Brain microvascular endothelial cell (primary cell): ENCODE measurements around the gene TEKT3.

Source experiments
- DNase-seq: peaks from one replicate; pipeline ENCODE4 v3.0.0-alpha.2; 2020
- H3K27ac ChIP-seq: fragments of 250-450 bp; sonication (Bioruptor Pico); 2 replicates; pipeline ENCODE4 v1.5.1; 2020; ENCODE audit warnings: mild to moderate bottlenecking, moderate library complexity
- H3K27me3 ChIP-seq: fragments of 250-450 bp; sonication (Bioruptor Pico); replicated peaks from 2 replicates; pipeline ENCODE4 v1.5.1; 2020; ENCODE audit warnings: mild to moderate bottlenecking
- H3K36me3 ChIP-seq: fragments of 250-450 bp; sonication (Bioruptor Pico); replicated peaks from 2 replicates; pipeline ENCODE4 v1.5.1; 2020; ENCODE audit warnings: mild to moderate bottlenecking
- H3K4me3 ChIP-seq: 2 replicates; pipeline ENCODE4 v1.5.1; 2011; ENCODE audit warnings: low read depth, mild to moderate bottlenecking, control low read depth, low read length, moderate library complexity
- in situ Hi-C: cut with HindIII; loops from 2 replicates; pipeline ENCODE4 v1.10.0; 2017; ENCODE audit warnings: low sequenced_read_pairs, low pct_ligation_motif_present
- TF ChIP-seq, protein P1 (sequence below): IDR thresholded peaks from 2 replicates; pipeline ENCODE4 v1.5.1; 2011; ENCODE audit warnings: low read depth, mild to moderate bottlenecking, moderate library complexity, low read length, control low read depth, inconsistent platforms; ENCODE audit errors: missing control alignments

TEKT3 gene

DNA sequence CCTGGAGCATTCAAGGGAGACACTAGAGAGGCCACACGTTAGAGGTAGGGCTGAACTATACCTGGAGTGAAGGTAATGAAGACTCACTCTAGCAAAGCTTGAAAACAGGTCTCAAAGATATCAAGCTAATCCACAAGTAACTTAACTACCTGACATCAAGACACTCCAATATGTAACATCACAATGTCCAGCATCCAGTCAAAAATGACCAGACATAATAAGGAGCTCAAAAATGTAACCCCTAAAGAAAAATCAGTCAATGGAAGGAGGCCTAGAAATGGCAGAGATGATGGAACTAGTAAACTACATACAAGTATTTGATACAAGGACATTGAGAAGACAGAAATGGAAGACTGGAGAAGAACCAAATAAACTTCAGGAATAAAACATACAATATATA, 6.0 kb downstream of the TEKT3 start:
- in situ Hi-C loops, result no loop called here
- Histone ChIP-seq H3K27ac (no peak overlapping the region), H3K4me3 (no peak overlapping the region), H3K36me3 (no peaks in the 10 kb centered on the region), H3K27me3 (no peaks in the 10 kb centered on the region)
- DNase-seq, result no peak
- TF ChIP-seq, protein P1, sequence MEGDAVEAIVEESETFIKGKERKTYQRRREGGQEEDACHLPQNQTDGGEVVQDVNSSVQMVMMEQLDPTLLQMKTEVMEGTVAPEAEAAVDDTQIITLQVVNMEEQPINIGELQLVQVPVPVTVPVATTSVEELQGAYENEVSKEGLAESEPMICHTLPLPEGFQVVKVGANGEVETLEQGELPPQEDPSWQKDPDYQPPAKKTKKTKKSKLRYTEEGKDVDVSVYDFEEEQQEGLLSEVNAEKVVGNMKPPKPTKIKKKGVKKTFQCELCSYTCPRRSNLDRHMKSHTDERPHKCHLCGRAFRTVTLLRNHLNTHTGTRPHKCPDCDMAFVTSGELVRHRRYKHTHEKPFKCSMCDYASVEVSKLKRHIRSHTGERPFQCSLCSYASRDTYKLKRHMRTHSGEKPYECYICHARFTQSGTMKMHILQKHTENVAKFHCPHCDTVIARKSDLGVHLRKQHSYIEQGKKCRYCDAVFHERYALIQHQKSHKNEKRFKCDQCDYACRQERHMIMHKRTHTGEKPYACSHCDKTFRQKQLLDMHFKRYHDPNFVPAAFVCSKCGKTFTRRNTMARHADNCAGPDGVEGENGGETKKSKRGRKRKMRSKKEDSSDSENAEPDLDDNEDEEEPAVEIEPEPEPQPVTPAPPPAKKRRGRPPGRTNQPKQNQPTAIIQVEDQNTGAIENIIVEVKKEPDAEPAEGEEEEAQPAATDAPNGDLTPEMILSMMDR, result no peak

DNA sequence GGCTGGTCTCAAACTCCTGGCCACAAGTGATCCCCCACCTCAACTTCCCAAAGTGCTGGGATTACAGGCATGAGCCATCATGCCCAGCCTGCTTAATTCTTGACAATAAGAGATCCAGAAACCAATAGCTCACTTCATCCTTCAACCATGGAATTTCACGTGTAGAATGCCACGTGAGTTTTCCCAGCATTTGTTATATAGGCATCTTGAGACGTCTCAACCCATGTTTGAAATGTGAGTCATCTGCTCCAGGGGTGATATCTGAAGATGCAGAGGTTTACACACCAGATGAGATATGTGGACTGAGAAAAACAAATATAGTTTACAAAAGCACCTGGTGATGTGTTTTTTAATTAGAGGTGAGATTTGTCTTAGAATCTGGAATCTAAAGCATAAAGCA, 7.1 kb downstream of the TEKT3 start:
- H3K27ac ChIP-seq, result no peak overlapping the region
- no peaks in the 10 kb centered on the region for H3K36me3 ChIP-seq
- H3K27me3 ChIP-seq, result no peaks in the 10 kb centered on the region
- peak; percentile 9 for DNase-seq
- TF ChIP-seq, protein P1, result no peak
- no peak overlapping the region for H3K4me3 ChIP-seq
- in situ Hi-C loops, result no loop called here

DNA sequence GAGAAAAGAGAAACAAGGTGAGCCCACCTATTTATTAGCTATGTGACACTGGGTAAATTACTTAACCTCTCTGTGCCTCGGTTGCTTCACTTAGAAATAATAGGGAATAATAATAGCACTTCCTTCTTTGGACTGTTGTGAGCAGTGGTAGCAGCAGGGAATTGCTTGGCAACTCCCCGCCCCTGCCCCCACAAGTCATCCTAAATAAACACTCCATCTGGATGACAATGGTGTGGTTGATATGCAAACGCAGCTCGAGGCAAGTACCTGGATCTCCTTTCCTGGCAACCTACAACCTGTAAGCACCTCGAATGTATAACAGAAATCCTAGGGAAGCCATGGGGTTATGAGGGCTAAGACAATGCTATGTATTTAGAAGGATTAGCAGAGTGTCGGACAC, 9.1 kb downstream of the TEKT3 start:
- H3K36me3 ChIP-seq, result no peaks in the 10 kb centered on the region
- H3K27ac ChIP-seq, result no peak overlapping the region
- no peak overlapping the region for H3K4me3 ChIP-seq
- H3K27me3 ChIP-seq, result no peaks in the 10 kb centered on the region
- TF ChIP-seq, protein P1, result no peak
- DNase-seq, result no peak
- in situ Hi-C loops, result no loop called here

DNA sequence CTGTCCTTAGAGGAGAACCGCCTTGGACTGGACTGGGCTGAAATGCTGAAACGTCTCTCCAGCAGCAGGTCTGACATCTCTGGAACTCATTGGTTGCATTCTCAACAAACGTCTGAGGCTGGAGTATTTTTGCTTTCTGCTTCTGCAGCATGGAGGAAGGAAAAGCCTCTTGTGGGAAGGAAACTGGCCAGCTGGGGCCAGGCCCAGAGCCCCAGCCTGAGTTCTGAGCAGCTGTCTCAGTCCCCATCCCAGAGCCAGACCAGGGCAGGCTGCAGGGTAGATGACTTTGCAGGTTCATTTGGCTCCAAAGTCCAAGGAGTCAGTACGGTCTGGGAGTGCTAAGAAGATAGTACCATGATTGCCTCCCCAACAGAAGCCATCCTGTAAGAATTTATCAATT, 18.3 kb downstream of the TEKT3 start:
- H3K36me3 ChIP-seq, result no peaks in the 10 kb centered on the region
- TF ChIP-seq, protein P1, result no peak
- no peak for DNase-seq
- H3K4me3 ChIP-seq, result no peak overlapping the region
- in situ Hi-C loops, result no loop called here
- H3K27ac ChIP-seq, result no peak overlapping the region
- H3K27me3 ChIP-seq, result no peaks in the 10 kb centered on the region

DNA sequence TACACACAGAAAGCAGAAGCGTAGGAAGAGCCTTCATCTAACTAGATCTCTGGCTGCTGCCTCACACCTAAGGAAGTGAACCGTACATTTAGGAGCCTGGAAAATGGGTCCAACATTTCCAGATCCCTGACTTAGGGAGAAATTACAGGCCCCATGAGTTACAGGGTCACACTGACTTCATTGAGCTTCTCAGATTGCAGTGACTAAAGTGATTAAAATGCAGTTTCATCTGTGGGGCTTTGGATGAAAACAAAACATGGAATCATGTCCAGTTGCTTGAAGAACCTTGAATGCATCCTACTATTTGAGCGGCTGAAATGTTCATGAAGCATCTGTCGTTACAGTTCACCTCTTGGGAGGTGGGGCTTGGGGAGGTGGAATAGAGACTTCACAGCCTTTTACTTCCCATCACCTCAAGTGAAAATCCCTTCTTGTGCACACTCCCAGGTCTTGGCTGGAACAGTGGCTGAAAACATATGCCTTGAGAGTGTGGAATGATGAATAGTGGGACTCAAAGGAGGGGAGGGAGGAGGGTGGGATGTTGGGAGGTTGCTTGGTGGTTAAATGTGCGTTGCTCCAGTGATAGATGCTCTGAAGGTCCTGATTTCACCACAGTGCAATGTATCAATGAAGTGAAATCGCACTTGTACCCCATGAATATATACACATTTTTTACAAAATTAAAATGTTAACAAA, 19.7 kb downstream of the TEKT3 start:
- no peaks in the 10 kb centered on the region for H3K27me3 ChIP-seq
- no peak overlapping the region for H3K4me3 ChIP-seq
- H3K27ac ChIP-seq, result no peak overlapping the region
- in situ Hi-C loops, result no loop called here
- H3K36me3 ChIP-seq, result no peaks in the 10 kb centered on the region
- TF ChIP-seq, protein P1, result no peak
- DNase-seq, result peak; percentile 51

DNA sequence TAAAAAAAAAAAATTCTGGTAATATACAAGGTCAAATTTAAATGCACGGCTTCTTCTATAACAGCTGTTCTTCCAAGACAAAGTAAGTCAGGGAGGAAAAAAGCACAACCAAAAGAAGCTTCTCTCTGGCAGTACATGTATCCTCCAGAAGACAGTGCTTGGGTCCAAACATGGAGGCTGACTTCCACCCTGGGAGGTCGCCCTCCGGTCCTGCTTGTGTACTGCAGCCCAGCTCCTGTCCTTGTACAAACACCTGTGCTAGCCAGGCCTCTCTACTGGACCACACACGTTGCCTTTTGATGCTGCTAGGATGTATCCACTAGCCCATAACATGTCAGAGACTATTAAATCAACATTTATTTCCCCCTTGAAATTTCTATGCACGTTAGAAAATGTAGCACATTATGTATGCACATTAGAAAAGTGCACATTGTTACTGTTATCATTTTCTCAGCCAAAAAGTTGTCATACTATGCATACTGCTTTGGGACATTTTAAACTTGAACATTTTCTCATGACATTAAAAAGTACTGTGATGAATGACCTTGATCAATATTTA, 21.9 kb downstream of the TEKT3 start:
- DNase-seq, result no peak
- H3K36me3 ChIP-seq, result no peaks in the 10 kb centered on the region
- TF ChIP-seq, protein P1, result no peak
- no peak overlapping the region for H3K4me3 ChIP-seq
- H3K27ac ChIP-seq, result no peak overlapping the region
- no peaks in the 10 kb centered on the region for H3K27me3 ChIP-seq
- in situ Hi-C loops, result no loop called here
